ENCODE data around the gene GPR37L1. TPM values are rescaled to one million over a fixed set of nuclear protein-coding genes. Genes with fewer than 3 reads are reported as not detected.
"Not testable (repeated sequence)": the region's sequence is repeated elsewhere in the genome, so short reads cannot be mapped to it uniquely, and the experiment has no call there.

GPR37L1 gene
- total RNA-seq, 1 donor from 2014 or later = 0.05 TPM

GRCh38 chr1:202171292-202172014 is 48.7 kb downstream of the GPR37L1 start:
- intact Hi-C loops (cut with micrococcal nuclease) = no loop called here
- Histone ChIP-seq H3K4me3 (no peak overlapping the region), H3K27me3 (ENCODE audit: low read depth) (no peaks in the 10 kb centered on the region), H3K27ac (replicated peaks) (no peak overlapping the region), H3K9me3 (replicated peaks) (no peaks in the 10 kb centered on the region), H3K4me1 (no peaks in the 10 kb centered on the region), H3K36me3 (no peaks in the 10 kb centered on the region)
- DNase-seq = no peak
- TF ChIP-seq CTCF (IDR thresholded peaks at IDR 0.05; ENCODE audit: borderline replicate concordance) = no peak

- Histone ChIP-seq H3K27ac (replicated peaks) (no peak overlapping the region), H3K36me3 (no peaks in the 10 kb centered on the region), H3K27me3 (ENCODE audit: low read depth) (peaks cover 2% of the 10 kb centered on the region), H3K4me3 (no peak overlapping the region), H3K4me1 (no peaks in the 10 kb centered on the region), H3K9me3 (replicated peaks) (no peaks in the 10 kb centered on the region)
- intact Hi-C loops (cut with micrococcal nuclease) = no loop called here
- TF ChIP-seq CTCF (IDR thresholded peaks at IDR 0.05; ENCODE audit: borderline replicate concordance) = no peak
- DNase-seq = no peak
Observed at GRCh38 chr1:202172015-202172355, 49.3 kb downstream of the GPR37L1 start.

- DNase-seq = no peak
- Histone ChIP-seq H3K36me3 (no peaks in the 10 kb centered on the region), H3K9me3 (replicated peaks) (no peaks in the 10 kb centered on the region), H3K27me3 (ENCODE audit: low read depth) (peaks cover 16% of the 10 kb centered on the region), H3K4me1 (no peaks in the 10 kb centered on the region), H3K4me3 (no peak overlapping the region), H3K27ac (replicated peaks) (no peak overlapping the region)
- intact Hi-C loops (cut with micrococcal nuclease) = no loop called here
- no peak for TF ChIP-seq CTCF (IDR thresholded peaks at IDR 0.05; ENCODE audit: borderline replicate concordance)
Observed at GRCh38 chr1:202173993-202174392, 51.3 kb downstream of the GPR37L1 start.

GRCh38 chr1:202176949-202177927 is 54.5 kb downstream of the GPR37L1 start:
- no peak overlapping the region for H3K27ac ChIP-seq (replicated peaks)
- DNase-seq = no peak
- no peak overlapping the region for H3K4me3 ChIP-seq
- no peaks in the 10 kb centered on the region for H3K4me1 ChIP-seq
- no peaks in the 10 kb centered on the region for H3K9me3 ChIP-seq (replicated peaks)
- no peaks in the 10 kb centered on the region for H3K36me3 ChIP-seq
- intact Hi-C loops (cut with micrococcal nuclease) = no loop called here
- no peak for TF ChIP-seq CTCF (IDR thresholded peaks at IDR 0.05; ENCODE audit: borderline replicate concordance)
- H3K27me3 ChIP-seq (ENCODE audit: low read depth) = peaks cover 34% of the 10 kb centered on the region

GRCh38 chr1:202179828-202180750 is 57.4 kb downstream of the GPR37L1 start:
- Histone ChIP-seq H3K4me1 (no peaks in the 10 kb centered on the region), H3K9me3 (replicated peaks) (no peaks in the 10 kb centered on the region), H3K36me3 (no peaks in the 10 kb centered on the region), H3K27me3 (ENCODE audit: low read depth) (peaks cover 54% of the 10 kb centered on the region), H3K4me3 (no peak overlapping the region), H3K27ac (replicated peaks) (no peak overlapping the region)
- no peak for DNase-seq
- intact Hi-C loops (cut with micrococcal nuclease) = loop anchor here (10.0 kb wide), 2 partner anchors 135 to 535 kb away; partner anchors contain the start of gene SYT2
- TF ChIP-seq CTCF (IDR thresholded peaks at IDR 0.05; ENCODE audit: borderline replicate concordance) = no peak

- DNase-seq; H3K27ac ChIP-seq (replicated peaks); H3K9me3 ChIP-seq (replicated peaks); H3K36me3 ChIP-seq; H3K4me1 ChIP-seq; H3K4me3 ChIP-seq: not testable (repeated sequence)
- intact Hi-C loops (cut with micrococcal nuclease) = loop anchor here (10.0 kb wide), 2 partner anchors 134 to 534 kb away; partner anchors contain the start of gene SYT2
- H3K27me3 ChIP-seq (ENCODE audit: low read depth) = peaks cover 60% of the 10 kb centered on the region
Observed at GRCh38 chr1:202180751-202181139, 58.0 kb downstream of the GPR37L1 start.

Measured in left ventricle myocardium inferior (tissue), 1 donor.